GM23338 (cell line): ENCODE measurements around the gene ZNF445. TPM values are rescaled to one million over a fixed set of nuclear protein-coding genes. Genes with fewer than 3 reads are reported as not detected.

Experiments used
- ATAC-seq: fragments of 200-7000 bp; cut with Tn5 transposase; 3 replicates; pipeline ENCODE4 v1.9.1; 2020
- DNase-seq: peaks from one replicate; pipeline ENCODE4 v3.0.0-alpha.2; 2015; ENCODE audit warnings: low spot score
- H2AFZ ChIP-seq: fragments of 200-600 bp; sonication (generic); 2 replicates; pipeline ENCODE4 v1.8.0; 2016; ENCODE audit warnings: antibody characterized with exemption, mild to moderate bottlenecking, moderate library complexity
- H3F3A ChIP-seq: fragments of 200-600 bp; sonication (generic); replicated peaks from 2 replicates; pipeline ENCODE4 v1.8.0; 2017; ENCODE audit warnings: antibody characterized with exemption, mixed run types, low read depth
- H3K27ac ChIP-seq: fragments of 200-600 bp; sonication (generic); 2 replicates; pipeline ENCODE4 v1.6.1; 2016; ENCODE audit warnings: low read depth
- H3K27me3 ChIP-seq: fragments of 200-600 bp; sonication (generic); 2 replicates; pipeline ENCODE4 v1.8.0; 2016; ENCODE audit warnings: mild to moderate bottlenecking, mixed run types, moderate library complexity; ENCODE audit not compliant: insufficient read depth
- H3K36me3 ChIP-seq: fragments of 200-600 bp; sonication (generic); 2 replicates; pipeline ENCODE4 v1.8.0; 2016; ENCODE audit warnings: mild to moderate bottlenecking; ENCODE audit not compliant: insufficient read depth
- H3K4me1 ChIP-seq: fragments of 200-600 bp; sonication (generic); 2 replicates; pipeline ENCODE4 v1.8.0; 2016; ENCODE audit warnings: mild to moderate bottlenecking, moderate library complexity; ENCODE audit not compliant: insufficient read depth
- H3K4me2 ChIP-seq: fragments of 200-600 bp; sonication (generic); 2 replicates; pipeline ENCODE4 v1.7.1; 2017; ENCODE audit warnings: mixed run types
- H3K4me3 ChIP-seq: fragments of 200-600 bp; sonication (generic); 2 replicates; pipeline ENCODE4 v1.6.1; 2016; ENCODE audit warnings: mixed run types
- H3K79me2 ChIP-seq: fragments of 200-600 bp; sonication (generic); replicated peaks from 2 replicates; pipeline ENCODE4 v1.8.0; 2017; ENCODE audit warnings: mild to moderate bottlenecking; ENCODE audit not compliant: insufficient read depth
- H3K9me2 ChIP-seq: fragments of 200-600 bp; sonication (generic); 2 replicates; pipeline ENCODE4 v1.8.0; 2017; ENCODE audit not compliant: insufficient read depth
- H4K20me1 ChIP-seq: fragments of 200-600 bp; sonication (generic); replicated peaks from 2 replicates; pipeline ENCODE4 v1.8.0; 2017; ENCODE audit warnings: mild to moderate bottlenecking; ENCODE audit not compliant: insufficient read depth
- H3K27ac Mint-ChIP-seq: 2 replicates; pipeline ENCODE4 v1.8.0; 2020; ENCODE audit warnings: inconsistent platforms, mild to moderate bottlenecking, moderate library complexity, mixed read lengths
- H3K27me3 Mint-ChIP-seq: 3 replicates; pipeline ENCODE4 v1.8.0; 2022; ENCODE audit warnings: low read depth, mild to moderate bottlenecking, moderate library complexity, mixed read lengths, inconsistent platforms; ENCODE audit not compliant: insufficient read depth, poor library complexity
- H3K36me3 Mint-ChIP-seq: 3 replicates; pipeline ENCODE4 v1.8.0; 2021; ENCODE audit warnings: low read depth, mild to moderate bottlenecking, inconsistent platforms, moderate library complexity, mixed read lengths
- H3K4me1 Mint-ChIP-seq: 3 replicates; pipeline ENCODE4 v1.8.0; 2020; ENCODE audit warnings: mild to moderate bottlenecking, inconsistent platforms, mixed read lengths
- H3K4me3 Mint-ChIP-seq: 3 replicates; pipeline ENCODE4 v1.8.0; 2021; ENCODE audit warnings: moderate library complexity, mild to moderate bottlenecking, inconsistent platforms, mixed read lengths
- H3K9me3 Mint-ChIP-seq: 3 replicates; pipeline ENCODE4 v1.8.0; 2020; ENCODE audit warnings: moderate library complexity, mild to moderate bottlenecking, inconsistent platforms, mixed read lengths
- CREB1 ChIP-seq: fragments of 250-450 bp; sonication (Bioruptor Pico); IDR thresholded peaks from 2 replicates; pipeline ENCODE4 v1.5.0; 2020; ENCODE audit warnings: low read depth, mild to moderate bottlenecking, moderate library complexity
- EZH2 ChIP-seq: fragments of 200-600 bp; sonication (generic); IDR thresholded peaks from one replicate; pipeline ENCODE4 v1.8.0; 2017; ENCODE audit warnings: antibody characterized with exemption, mild to moderate bottlenecking, low read depth; ENCODE audit not compliant: unreplicated experiment
- EZH2phosphoT487 ChIP-seq: fragments of 200-600 bp; sonication (generic); IDR thresholded peaks from one replicate; pipeline ENCODE4 v1.8.1; 2018; ENCODE audit warnings: antibody characterized with exemption; ENCODE audit not compliant: unreplicated experiment
- JUNB ChIP-seq: IDR thresholded peaks from one replicate; pipeline ENCODE4 v1.6.1; 2016; ENCODE audit warnings: antibody characterized with exemption; ENCODE audit not compliant: unreplicated experiment
- NANOG ChIP-seq: IDR thresholded peaks from 2 replicates; pipeline ENCODE4 v1.6.1; 2016; ENCODE audit warnings: antibody characterized with exemption, borderline replicate concordance
- POLR2AphosphoS5 ChIP-seq: IDR thresholded peaks from 2 replicates; pipeline ENCODE4 v1.6.1; 2016; ENCODE audit warnings: antibody characterized with exemption, low read depth
- STAT1 ChIP-seq: IDR thresholded peaks from one replicate; pipeline ENCODE4 v1.6.1; 2016; ENCODE audit warnings: antibody characterized with exemption; ENCODE audit not compliant: unreplicated experiment
- ZNF114 ChIP-seq: fragments of 250-450 bp; sonication (Bioruptor Pico); IDR thresholded peaks from 2 replicates; pipeline ENCODE4 v1.5.0; 2020; ENCODE audit warnings: mild to moderate bottlenecking, moderate library complexity
- ZNF331 ChIP-seq: fragments of 250-450 bp; sonication (Bioruptor Pico); IDR thresholded peaks from 2 replicates; pipeline ENCODE4 v1.5.0; 2020; ENCODE audit warnings: low read depth, mild to moderate bottlenecking, moderate library complexity
- polyA plus RNA-seq: library from polyadenylated mRNA; unstranded; fragments of >200 nt; fragmentation: Nextera tagmentation; extraction: Ambion mirVana; gene quantifications from 2 replicates; pipeline ENCODE4 v1.2.1, GENCODE V29; 2016
- total RNA-seq: library from RNA; depleted of rRNA; stranded (reverse); fragments of >200 nt; shearing (Covaris generic); gene quantifications from 2 replicates; pipeline ENCODE4 v1.2.3, GENCODE V29; 2014
- TF ChIP-seq, protein P1 (sequence below), 2 experiments: fragments of 200-600 bp in 1 of 2; sonication (generic) in 1 of 2; conservative IDR thresholded peaks; 2 replicates each; pipeline versions ENCODE4 v1.5.1 to v1.6.1; 2016 to 2017; ENCODE audit warnings: antibody characterized with exemption in 2 of 2, low read depth in 2 of 2, mild to moderate bottlenecking in 2 of 2, moderate library complexity in 1 of 2
- TF ChIP-seq, protein P2 (sequence below): IDR thresholded peaks from one replicate; pipeline ENCODE4 v1.6.1; 2018; ENCODE audit warnings: antibody characterized with exemption; ENCODE audit not compliant: unreplicated experiment

ZNF445 gene
- total and polyA plus RNA-seq, 2 experiments from 2014 or later: 2.7 to 16.6 TPM

DNA sequence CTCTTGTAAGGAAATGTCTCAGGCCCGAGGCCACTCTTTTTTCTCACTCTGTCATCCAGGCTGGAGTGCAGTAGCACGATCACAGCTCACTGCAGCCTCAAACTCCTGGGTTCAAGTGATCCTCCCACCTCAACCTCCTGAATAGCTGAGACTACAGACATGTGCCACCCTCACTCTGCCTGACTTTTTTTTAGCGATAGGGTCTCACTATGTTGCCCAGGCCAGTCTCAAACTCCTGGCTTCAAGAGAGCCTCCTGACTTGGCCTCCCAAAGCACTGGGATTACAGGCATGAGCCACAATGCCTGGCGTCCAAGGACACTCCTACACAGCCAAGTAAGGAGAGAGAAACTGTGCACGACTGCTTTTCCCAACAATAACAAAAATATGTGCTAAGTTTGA, 7.6 kb downstream of the ZNF445 start (continued):
- TF ChIP-seq, protein P1, sequence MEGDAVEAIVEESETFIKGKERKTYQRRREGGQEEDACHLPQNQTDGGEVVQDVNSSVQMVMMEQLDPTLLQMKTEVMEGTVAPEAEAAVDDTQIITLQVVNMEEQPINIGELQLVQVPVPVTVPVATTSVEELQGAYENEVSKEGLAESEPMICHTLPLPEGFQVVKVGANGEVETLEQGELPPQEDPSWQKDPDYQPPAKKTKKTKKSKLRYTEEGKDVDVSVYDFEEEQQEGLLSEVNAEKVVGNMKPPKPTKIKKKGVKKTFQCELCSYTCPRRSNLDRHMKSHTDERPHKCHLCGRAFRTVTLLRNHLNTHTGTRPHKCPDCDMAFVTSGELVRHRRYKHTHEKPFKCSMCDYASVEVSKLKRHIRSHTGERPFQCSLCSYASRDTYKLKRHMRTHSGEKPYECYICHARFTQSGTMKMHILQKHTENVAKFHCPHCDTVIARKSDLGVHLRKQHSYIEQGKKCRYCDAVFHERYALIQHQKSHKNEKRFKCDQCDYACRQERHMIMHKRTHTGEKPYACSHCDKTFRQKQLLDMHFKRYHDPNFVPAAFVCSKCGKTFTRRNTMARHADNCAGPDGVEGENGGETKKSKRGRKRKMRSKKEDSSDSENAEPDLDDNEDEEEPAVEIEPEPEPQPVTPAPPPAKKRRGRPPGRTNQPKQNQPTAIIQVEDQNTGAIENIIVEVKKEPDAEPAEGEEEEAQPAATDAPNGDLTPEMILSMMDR (conservative IDR thresholded peaks at IDR 0.05; ENCODE audit: low read depth in 2 of 2): no peak
- no peak for TF ChIP-seq CREB1 (CRISPR knock-in tag)
- no peak for TF ChIP-seq EZH2phosphoT487
- no peak for TF ChIP-seq EZH2
- no peak for TF ChIP-seq NANOG
- no peak for TF ChIP-seq JUNB

DNA sequence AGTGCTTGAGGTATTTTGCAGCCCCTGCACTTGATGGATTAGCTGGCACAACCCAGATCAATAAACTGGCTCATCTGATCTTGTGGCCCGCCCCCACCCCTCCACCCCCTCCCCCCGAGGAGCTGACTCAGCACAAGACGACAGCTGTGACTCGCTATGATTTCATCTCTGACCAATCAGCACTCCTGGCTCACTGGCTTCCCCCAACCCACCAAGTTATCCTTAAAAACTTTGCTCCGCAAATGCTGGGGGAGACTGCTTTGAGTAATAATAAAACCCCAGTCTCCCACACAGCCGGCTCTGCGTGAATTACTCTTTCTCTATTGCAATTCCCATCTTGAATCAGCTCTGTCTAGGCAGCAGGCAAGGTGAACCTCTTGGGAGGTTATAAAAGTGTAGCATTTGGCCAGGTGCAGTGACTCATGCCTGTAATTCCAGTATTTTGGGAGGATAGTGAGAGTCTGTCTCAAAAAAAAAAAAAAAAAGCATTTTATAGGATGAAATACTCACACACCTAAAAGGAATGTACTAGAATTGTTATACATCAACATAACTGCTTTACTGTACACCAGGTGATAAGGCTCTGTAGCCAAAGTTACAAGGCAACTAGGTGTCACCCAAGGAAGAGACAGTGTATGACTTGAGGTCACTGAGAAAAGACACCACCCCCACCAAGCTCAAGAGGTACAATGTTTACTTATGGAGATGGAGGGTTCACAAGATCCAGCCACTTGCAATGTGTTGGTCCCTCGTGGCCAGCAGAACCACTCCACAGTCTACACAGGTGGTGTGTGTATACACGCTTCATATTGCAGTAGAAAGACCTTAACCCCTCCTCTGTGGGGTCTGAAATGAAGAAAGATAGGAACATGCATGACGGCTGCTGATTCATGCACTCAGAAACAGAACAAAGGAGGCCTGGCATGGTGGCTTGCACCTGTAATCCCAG, 8.6 kb downstream of the ZNF445 start:
- ATAC-seq (peak; percentile 83), DNase-seq (peak; percentile 60)
- no peaks in the 10 kb centered on the region for H3K27me3 Mint-ChIP-seq
- Histone ChIP-seq H3K9me2 (no peaks in the 10 kb centered on the region), H3K4me1 (peaks cover 15% of the 10 kb centered on the region), H2AFZ (no peak overlapping the region), H3K27ac (peak overlapping the region; percentile 77; the same call in 1 of the 2 replicates), H3K79me2 (peaks cover 59% of the 10 kb centered on the region), H4K20me1 (peaks cover 13% of the 10 kb centered on the region), H3K36me3 (no peaks in the 10 kb centered on the region), H3K27me3 (no peaks in the 10 kb centered on the region), H3K4me2 (peak overlapping the region; percentile 61), H3K4me3 (peak overlapping the region; percentile 41), H3F3A (0 out of 2 replicates have a peak, but pooled peaks cover 5% of the 10 kb centered on the region)
- H3K4me3 Mint-ChIP-seq: no peak overlapping the region; the same call in 2 of the 3 replicates
- peaks cover 24% of the 10 kb centered on the region for H3K36me3 Mint-ChIP-seq
- H3K9me3 Mint-ChIP-seq: no peaks in the 10 kb centered on the region
- peak overlapping the region; percentile 96 for H3K27ac Mint-ChIP-seq
- peaks cover 26% of the 10 kb centered on the region for H3K4me1 Mint-ChIP-seq
- TF ChIP-seq, protein P2, sequence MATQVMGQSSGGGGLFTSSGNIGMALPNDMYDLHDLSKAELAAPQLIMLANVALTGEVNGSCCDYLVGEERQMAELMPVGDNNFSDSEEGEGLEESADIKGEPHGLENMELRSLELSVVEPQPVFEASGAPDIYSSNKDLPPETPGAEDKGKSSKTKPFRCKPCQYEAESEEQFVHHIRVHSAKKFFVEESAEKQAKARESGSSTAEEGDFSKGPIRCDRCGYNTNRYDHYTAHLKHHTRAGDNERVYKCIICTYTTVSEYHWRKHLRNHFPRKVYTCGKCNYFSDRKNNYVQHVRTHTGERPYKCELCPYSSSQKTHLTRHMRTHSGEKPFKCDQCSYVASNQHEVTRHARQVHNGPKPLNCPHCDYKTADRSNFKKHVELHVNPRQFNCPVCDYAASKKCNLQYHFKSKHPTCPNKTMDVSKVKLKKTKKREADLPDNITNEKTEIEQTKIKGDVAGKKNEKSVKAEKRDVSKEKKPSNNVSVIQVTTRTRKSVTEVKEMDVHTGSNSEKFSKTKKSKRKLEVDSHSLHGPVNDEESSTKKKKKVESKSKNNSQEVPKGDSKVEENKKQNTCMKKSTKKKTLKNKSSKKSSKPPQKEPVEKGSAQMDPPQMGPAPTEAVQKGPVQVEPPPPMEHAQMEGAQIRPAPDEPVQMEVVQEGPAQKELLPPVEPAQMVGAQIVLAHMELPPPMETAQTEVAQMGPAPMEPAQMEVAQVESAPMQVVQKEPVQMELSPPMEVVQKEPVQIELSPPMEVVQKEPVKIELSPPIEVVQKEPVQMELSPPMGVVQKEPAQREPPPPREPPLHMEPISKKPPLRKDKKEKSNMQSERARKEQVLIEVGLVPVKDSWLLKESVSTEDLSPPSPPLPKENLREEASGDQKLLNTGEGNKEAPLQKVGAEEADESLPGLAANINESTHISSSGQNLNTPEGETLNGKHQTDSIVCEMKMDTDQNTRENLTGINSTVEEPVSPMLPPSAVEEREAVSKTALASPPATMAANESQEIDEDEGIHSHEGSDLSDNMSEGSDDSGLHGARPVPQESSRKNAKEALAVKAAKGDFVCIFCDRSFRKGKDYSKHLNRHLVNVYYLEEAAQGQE: no peak
- TF ChIP-seq POLR2AphosphoS5: no peak
- TF ChIP-seq, protein P1 (conservative IDR thresholded peaks at IDR 0.05; ENCODE audit: low read depth in 2 of 2): no peak
- no peak for TF ChIP-seq EZH2
- TF ChIP-seq JUNB: no peak
- no peak for TF ChIP-seq CREB1 (CRISPR knock-in tag)
- TF ChIP-seq STAT1: no peak
- no peak for TF ChIP-seq ZNF331 (CRISPR knock-in tag)
- TF ChIP-seq ZNF114 (CRISPR knock-in tag): no peak
